ENCODE data around the gene CAMK2D. TPM values are rescaled to one million over a fixed set of nuclear protein-coding genes. Genes with fewer than 3 reads are reported as not detected.
"Not testable (repeated sequence)": the region's sequence is repeated elsewhere in the genome, so short reads cannot be mapped to it uniquely, and the experiment has no call there.

CAMK2D gene
- 10 to 100 TPM; 32.1 to 36.4 TPM for total RNA-seq
- polyA plus RNA-seq: 10 to 100 TPM; 15.5 to 15.8 TPM

DNA sequence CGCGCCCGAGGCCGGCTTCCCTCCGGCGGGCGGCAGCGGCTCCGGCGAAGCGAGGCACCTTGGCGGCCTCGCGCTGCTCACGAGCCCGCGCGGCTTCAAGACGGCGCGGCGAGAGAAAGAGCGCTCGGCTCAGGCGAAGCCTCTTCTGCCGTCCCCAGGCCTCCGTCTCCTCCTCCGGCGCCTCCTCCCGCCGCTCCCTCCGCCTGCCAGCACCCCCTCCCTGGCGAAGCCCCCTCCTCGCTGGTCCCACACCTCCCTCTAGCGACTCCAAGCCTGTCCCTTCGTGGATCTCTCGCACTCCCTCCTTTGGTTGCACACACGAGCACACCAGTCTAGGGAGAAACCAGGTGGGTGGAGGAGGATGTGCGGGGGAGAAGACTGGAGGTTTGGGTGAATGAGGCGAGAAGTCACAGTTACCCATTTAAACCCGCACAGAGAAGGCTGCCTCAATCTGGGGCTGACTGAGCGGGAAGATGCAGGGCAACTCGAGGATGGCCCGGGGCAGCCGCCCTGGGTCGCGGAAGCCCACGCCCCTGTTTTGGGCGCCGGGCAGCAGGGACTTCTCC is at the start of gene CAMK2D:
TSS of gene CAMK2D (minus strand) at position 119 of the 566 bp plus-strand sequence. CDS start 670 bp downstream, outside the sequence.
- Histone ChIP-seq H3K27ac (ENCODE audit: low read depth, low read length) (peak within 1 kb of the TSS; percentile 92), H3K27me3 (ENCODE audit: insufficient read depth, low read length) (no peaks in the 10 kb centered on the region), H3K36me3 (ENCODE audit: insufficient read depth, low read length) (no peaks in the 10 kb centered on the region), H3K9me3 (ENCODE audit: control insufficient read depth in 1 of 2, low read length in 2 of 2) (no peaks in the 10 kb centered on the region), H3K4me1 (ENCODE audit: insufficient read depth, low read length) (peaks cover 36% of the 10 kb centered on the region), H3K4me3 (ENCODE audit: low read length in 2 of 2) (peak within 1 kb of the TSS; percentile 73 to 87)
- CTCF ChIA-PET (ENCODE audit: partially characterized antibody): interaction anchor here (1.5 to 3.2 kb wide), 5 partner anchors 12 to 214 kb away, joined by 4 to 24 read pairs (median 5); no protein-coding TSS in a partner anchor
- DNase-seq: peak; percentile 82 to 93 (median 85)
- Mint-ChIP-seq H3K4me1 (peaks cover 24 to 54% (median 25%) of the 10 kb centered on the region in 4 donors), H3K27me3 (no peaks in the 10 kb centered on the region), H3K9me3 (peaks cover 0 to 9% (median 0%) of the 10 kb centered on the region in 8 donors), H3K36me3 (peaks cover 9 to 24% of the 10 kb centered on the region in 2 donors), H3K27ac (peak within 1 kb of the TSS; percentile 91 to 100 (median 99)), H3K4me3 (peak within 1 kb of the TSS; percentile 93 to 98 (median 96))
- POLR2A ChIA-PET (ENCODE audit: partially characterized antibody): interaction anchor here (1.0 to 3.4 kb wide), 8 partner anchors 8 to 214 kb away, joined by 3 to 30 read pairs (median 5); no protein-coding TSS in a partner anchor
- intact Hi-C loops (cut with micrococcal nuclease): loop anchor here (1.0 to 10.0 kb wide), 13 partner anchors 19 to 1617 kb away; partner anchors contain the start of genes FAM241A, LARP7 and ZGRF1

DNA sequence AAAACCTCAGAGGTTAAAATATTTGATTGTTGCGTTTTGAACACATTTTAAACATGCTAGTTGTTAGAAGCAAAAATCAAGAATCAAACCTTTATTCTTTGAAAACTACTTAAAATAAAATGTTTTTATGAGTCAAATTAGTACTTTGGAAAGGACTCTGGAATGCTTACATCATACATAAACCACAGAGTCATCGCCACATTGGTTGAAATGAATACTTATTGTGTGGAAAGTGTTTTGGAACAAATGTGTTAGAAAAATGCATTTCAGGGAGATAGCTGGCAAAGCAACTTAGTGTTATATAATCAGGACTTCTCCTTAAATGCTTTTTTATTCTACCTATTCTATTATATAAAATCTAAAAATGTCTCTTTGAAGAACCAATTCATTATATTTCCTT is 49.4 kb upstream of the CAMK2D start:
- no peak overlapping the region for H3K4me3 Mint-ChIP-seq
- Histone ChIP-seq H3K4me1 (ENCODE audit: insufficient read depth, low read length) (no peaks in the 10 kb centered on the region), H3K4me3 (ENCODE audit: low read length in 2 of 2) (no peak overlapping the region), H3K27me3 (ENCODE audit: insufficient read depth, low read length) (no peaks in the 10 kb centered on the region), H3K36me3 (ENCODE audit: insufficient read depth, low read length) (no peaks in the 10 kb centered on the region), H3K9me3 (ENCODE audit: control insufficient read depth in 1 of 2, low read length in 2 of 2) (no peaks in the 10 kb centered on the region), H3K27ac (ENCODE audit: low read depth, low read length) (no peak overlapping the region)
- H3K9me3 Mint-ChIP-seq: no peaks in the 10 kb centered on the region
- no peaks in the 10 kb centered on the region for H3K27me3 Mint-ChIP-seq
- intact Hi-C loops (cut with micrococcal nuclease): no loop called here
- no peak for DNase-seq
- H3K27ac Mint-ChIP-seq: no peak overlapping the region
- no peaks in the 10 kb centered on the region for H3K36me3 Mint-ChIP-seq
- POLR2A ChIA-PET (ENCODE audit: partially characterized antibody): no interaction called here
- CTCF ChIA-PET (ENCODE audit: partially characterized antibody): interaction anchor here (1.0 to 1.2 kb wide), 2 partner anchors 13 to 28 kb away, joined by 3 read pairs; no protein-coding TSS in a partner anchor
- no peaks in the 10 kb centered on the region for H3K4me1 Mint-ChIP-seq

DNA sequence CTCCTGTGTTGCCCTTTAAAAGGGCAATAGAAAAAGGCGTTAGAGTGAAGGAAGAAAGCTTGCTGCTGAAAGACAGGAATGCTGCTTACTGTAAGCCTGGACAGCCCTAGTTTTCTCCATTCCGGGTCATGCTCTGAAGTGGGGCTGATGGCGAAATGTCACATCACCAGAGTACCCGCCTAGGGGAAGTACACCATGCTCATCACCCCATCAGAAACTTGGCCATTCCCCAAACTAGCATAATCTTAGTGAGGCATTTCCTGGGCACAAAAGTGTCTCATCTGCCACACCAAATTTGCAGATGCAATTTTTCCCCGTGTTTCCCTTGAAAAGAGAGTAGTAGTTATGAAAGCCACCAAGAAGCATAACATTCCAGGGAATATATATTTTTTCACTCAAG is 47.8 kb upstream of the CAMK2D start:
- H3K4me3 ChIP-seq (ENCODE audit: low read length in 2 of 2): no peak overlapping the region
- Mint-ChIP-seq H3K27ac (peak overlapping the region in 1 of 7 donors; percentile 46), H3K9me3 (peaks cover 0 to 2% (median 0%) of the 10 kb centered on the region in 8 donors), H3K4me3 (no peak overlapping the region), H3K4me1 (no peaks in the 10 kb centered on the region), H3K36me3 (no peaks in the 10 kb centered on the region), H3K27me3 (no peaks in the 10 kb centered on the region)
- ChIA-PET POLR2A (ENCODE audit: partially characterized antibody) (no interaction called here), CTCF (ENCODE audit: partially characterized antibody) (no interaction called here)
- H3K27ac ChIP-seq (ENCODE audit: low read depth, low read length): no peak overlapping the region
- H3K36me3 ChIP-seq (ENCODE audit: insufficient read depth, low read length): no peaks in the 10 kb centered on the region
- H3K4me1 ChIP-seq (ENCODE audit: insufficient read depth, low read length): no peaks in the 10 kb centered on the region
- intact Hi-C loops (cut with micrococcal nuclease): no loop called here
- no peaks in the 10 kb centered on the region for H3K27me3 ChIP-seq (ENCODE audit: insufficient read depth, low read length)
- no peaks in the 10 kb centered on the region for H3K9me3 ChIP-seq (ENCODE audit: control insufficient read depth in 1 of 2, low read length in 2 of 2)
- no peak for DNase-seq

DNA sequence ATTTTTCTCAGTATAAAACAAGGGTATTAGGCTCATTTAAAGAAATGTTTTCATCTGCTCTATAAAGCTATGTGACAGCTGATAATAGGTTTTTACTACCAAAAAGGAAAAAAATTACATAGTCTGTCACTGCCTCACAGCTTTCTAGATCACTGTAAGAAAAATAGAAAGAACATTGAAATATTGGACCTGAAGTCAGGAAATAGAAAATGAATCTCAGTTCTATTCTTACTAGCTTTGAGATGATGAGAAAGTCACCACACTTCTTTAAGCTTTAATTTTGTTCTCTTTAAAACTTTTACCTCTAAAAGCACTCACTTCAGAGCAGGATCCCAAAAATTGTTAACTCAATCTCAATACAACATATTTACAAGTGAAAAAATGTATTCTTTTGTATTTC is 45.3 kb upstream of the CAMK2D start:
- Histone ChIP-seq H3K27ac (ENCODE audit: low read depth, low read length) (no peak overlapping the region), H3K4me1 (ENCODE audit: insufficient read depth, low read length) (no peaks in the 10 kb centered on the region), H3K9me3 (ENCODE audit: control insufficient read depth in 1 of 2, low read length in 2 of 2) (no peaks in the 10 kb centered on the region), H3K27me3 (ENCODE audit: insufficient read depth, low read length) (no peaks in the 10 kb centered on the region), H3K36me3 (ENCODE audit: insufficient read depth, low read length) (no peaks in the 10 kb centered on the region), H3K4me3 (ENCODE audit: low read length in 2 of 2) (no peak overlapping the region)
- intact Hi-C loops (cut with micrococcal nuclease): no loop called here
- no peak for DNase-seq
- Mint-ChIP-seq H3K4me1 (no peaks in the 10 kb centered on the region), H3K27me3 (no peaks in the 10 kb centered on the region), H3K4me3 (no peak overlapping the region), H3K36me3 (no peaks in the 10 kb centered on the region), H3K27ac (no peak overlapping the region), H3K9me3 (peaks cover 0 to 6% (median 2%) of the 10 kb centered on the region in 8 donors)
- POLR2A ChIA-PET (ENCODE audit: partially characterized antibody): no interaction called here
- CTCF ChIA-PET (ENCODE audit: partially characterized antibody): no interaction called here

DNA sequence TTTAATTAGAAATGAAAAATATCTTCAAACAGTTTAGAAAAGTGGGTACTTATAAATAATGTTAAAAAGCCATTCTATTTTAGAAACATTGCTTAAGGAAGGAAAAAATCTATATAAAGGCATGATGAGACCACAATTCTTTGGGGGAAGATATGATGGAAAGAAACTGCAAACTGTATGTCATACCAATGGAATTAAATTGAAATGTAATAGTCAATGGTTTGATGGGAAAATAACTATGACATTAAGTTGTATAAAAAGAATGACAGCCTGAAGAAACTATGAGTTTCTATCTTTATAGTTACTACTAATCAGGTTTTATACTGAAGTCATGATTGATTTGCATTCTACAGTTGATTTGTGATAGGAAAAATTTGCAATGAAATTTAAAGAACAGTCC is 40.3 kb upstream of the CAMK2D start:
- peaks cover 2 to 8% (median 5%) of the 10 kb centered on the region in 8 donors for H3K9me3 Mint-ChIP-seq
- Histone ChIP-seq H3K4me3 (ENCODE audit: low read length in 2 of 2) (no peak overlapping the region), H3K36me3 (ENCODE audit: insufficient read depth, low read length) (no peaks in the 10 kb centered on the region), H3K27ac (ENCODE audit: low read depth, low read length) (no peak overlapping the region), H3K27me3 (ENCODE audit: insufficient read depth, low read length) (no peaks in the 10 kb centered on the region), H3K9me3 (ENCODE audit: control insufficient read depth in 1 of 2, low read length in 2 of 2) (no peaks in the 10 kb centered on the region), H3K4me1 (ENCODE audit: insufficient read depth, low read length) (no peaks in the 10 kb centered on the region)
- no peak overlapping the region for H3K4me3 Mint-ChIP-seq
- intact Hi-C loops (cut with micrococcal nuclease): no loop called here
- H3K27me3 Mint-ChIP-seq: no peaks in the 10 kb centered on the region
- ChIA-PET POLR2A (ENCODE audit: partially characterized antibody) (no interaction called here), CTCF (ENCODE audit: partially characterized antibody) (no interaction called here)
- DNase-seq: no peak
- H3K36me3 Mint-ChIP-seq: no peaks in the 10 kb centered on the region
- no peak overlapping the region for H3K27ac Mint-ChIP-seq
- H3K4me1 Mint-ChIP-seq: no peaks in the 10 kb centered on the region

DNA sequence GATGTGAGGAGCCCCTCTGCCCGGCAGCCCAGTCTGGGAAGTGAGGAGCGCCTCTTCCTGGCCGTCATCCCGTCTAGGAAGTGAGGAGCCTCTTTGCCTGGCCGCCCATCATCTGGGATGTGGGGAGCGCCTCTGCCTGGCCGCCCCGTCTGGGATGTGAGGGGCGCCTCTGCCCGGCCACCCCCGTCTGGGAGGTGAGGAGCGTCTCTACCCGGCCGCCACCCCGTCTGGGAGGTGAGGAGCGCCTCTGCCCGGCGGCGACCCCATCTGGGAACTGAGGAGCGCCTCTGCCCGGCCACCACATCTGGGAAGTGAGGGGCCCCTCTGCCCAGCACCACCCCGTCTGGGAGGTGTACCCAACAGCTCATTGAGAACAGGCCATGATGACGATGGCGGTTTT is 34.8 kb upstream of the CAMK2D start:
- H3K27me3 ChIP-seq (ENCODE audit: insufficient read depth, low read length); H3K27ac Mint-ChIP-seq; POLR2A ChIA-PET (ENCODE audit: partially characterized antibody); CTCF ChIA-PET (ENCODE audit: partially characterized antibody); H3K36me3 ChIP-seq (ENCODE audit: insufficient read depth, low read length); H3K4me1 ChIP-seq (ENCODE audit: insufficient read depth, low read length); H3K4me3 ChIP-seq (ENCODE audit: low read length in 2 of 2); intact Hi-C loops (cut with micrococcal nuclease); H3K27me3 Mint-ChIP-seq; H3K27ac ChIP-seq (ENCODE audit: low read depth, low read length); H3K4me1 Mint-ChIP-seq; H3K9me3 ChIP-seq (ENCODE audit: control insufficient read depth in 1 of 2, low read length in 2 of 2); H3K4me3 Mint-ChIP-seq; DNase-seq: not testable (repeated sequence)
- Mint-ChIP-seq H3K9me3 (peaks cover 2 to 32% (median 10%) of the 10 kb centered on the region in 8 donors), H3K36me3 (peaks cover 2 to 12% of the 10 kb centered on the region in 2 donors)

DNA sequence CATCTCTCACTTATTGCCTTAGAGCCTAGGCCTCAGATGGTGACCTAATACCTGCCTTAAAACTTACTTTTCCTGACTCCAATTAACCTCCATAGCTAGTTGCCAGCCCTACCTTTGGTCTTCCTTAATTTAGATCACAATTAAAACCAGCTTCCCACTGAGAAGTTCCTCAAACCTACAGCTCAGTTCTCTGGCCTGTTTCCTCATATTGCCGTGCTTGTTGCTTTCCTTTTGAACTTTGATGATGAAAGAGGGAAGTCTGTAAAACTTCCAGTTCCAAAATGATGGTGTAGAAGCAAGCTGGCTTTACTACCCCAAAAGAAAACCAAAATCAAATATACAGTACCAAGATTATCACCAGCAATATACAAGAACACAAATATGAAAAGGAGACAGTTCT is 28.9 kb upstream of the CAMK2D start:
- ChIA-PET POLR2A (ENCODE audit: partially characterized antibody) (no interaction called here), CTCF (ENCODE audit: partially characterized antibody) (no interaction called here)
- H3K9me3 Mint-ChIP-seq: peaks cover 2 to 30% (median 8%) of the 10 kb centered on the region in 8 donors
- no peaks in the 10 kb centered on the region for H3K4me1 Mint-ChIP-seq
- intact Hi-C loops (cut with micrococcal nuclease): no loop called here
- Histone ChIP-seq H3K27ac (ENCODE audit: low read depth, low read length) (no peak overlapping the region), H3K4me3 (ENCODE audit: low read length in 2 of 2) (no peak overlapping the region), H3K36me3 (ENCODE audit: insufficient read depth, low read length) (no peaks in the 10 kb centered on the region), H3K4me1 (ENCODE audit: insufficient read depth, low read length) (no peaks in the 10 kb centered on the region), H3K27me3 (ENCODE audit: insufficient read depth, low read length) (no peaks in the 10 kb centered on the region), H3K9me3 (ENCODE audit: control insufficient read depth in 1 of 2, low read length in 2 of 2) (no peaks in the 10 kb centered on the region)
- peaks cover 0 to 1% of the 10 kb centered on the region in 2 donors for H3K27me3 Mint-ChIP-seq
- no peak overlapping the region for H3K4me3 Mint-ChIP-seq
- no peak for DNase-seq
- peaks cover 2 to 12% of the 10 kb centered on the region in 2 donors for H3K36me3 Mint-ChIP-seq
- H3K27ac Mint-ChIP-seq: no peak overlapping the region

Data from CD4-positive, alpha-beta memory T cell (primary cell).